IMR-90 (cell line): ENCODE data around the gene GPC2. TPM values are rescaled to one million over a fixed set of nuclear protein-coding genes. Genes with fewer than 3 reads are reported as not detected.

Source experiments
- ATAC-seq: fragments of 200-7000 bp; cut with Tn5 transposase; 2 replicates; pipeline ENCODE4 v1.9.1; 2020; ENCODE audit warnings: low read depth, mild to moderate bottlenecking, moderate library complexity
- BruUV-seq: library from RNA; stranded (reverse); fragments of 400-500 nt; replicated peaks from 2 replicates; lab custom pipeline; 2021; lab: Mats Ljungman, UMichigan
- CTCF ChIA-PET: fragments of 300-600 bp; formaldehyde crosslinking; extraction: SDS; loops from one replicate; lab custom pipeline; 2021; ENCODE audit warnings: antibody characterized with exemption; lab: Yijun Ruan, JAX
- POLR2A ChIA-PET: fragments of 300-600 bp; sonication (Branson Sonifier 250); formaldehyde crosslinking; loops from one replicate; lab custom pipeline; 2022; ENCODE audit warnings: antibody characterized with exemption; ENCODE audit not compliant: unreplicated experiment; lab: Charles Lee
- DNase-seq: peaks from one replicate; pipeline ENCODE4 v3.0.0; 2013
- H2AFZ ChIP-seq: replicated peaks from 2 replicates; pipeline ENCODE3; 2013; ENCODE audit warnings: low read length, mild to moderate bottlenecking; ENCODE audit not compliant: poor library complexity
- H2AK5ac ChIP-seq: 2 replicates; pipeline ENCODE4 v1.6.1; 2013; ENCODE audit warnings: low read depth, low read length, inconsistent platforms
- H2AK9ac ChIP-seq: replicated peaks from 2 replicates; pipeline ENCODE3; 2013; ENCODE audit warnings: mild to moderate bottlenecking, low read depth, low read length, moderate library complexity; ENCODE audit not compliant: poor library complexity
- H2BK120ac ChIP-seq: 2 replicates; pipeline ENCODE4 v1.6.1; 2013; ENCODE audit warnings: low read depth, low read length, inconsistent platforms
- H2BK15ac ChIP-seq: 3 replicates; pipeline ENCODE4 v1.6.1; 2013; ENCODE audit warnings: low read depth, low read length, inconsistent platforms
- H2BK20ac ChIP-seq: 2 replicates; pipeline ENCODE4 v1.6.1; 2013; ENCODE audit warnings: low read depth, mild to moderate bottlenecking, inconsistent platforms, low read length, moderate library complexity
- H2BK5ac ChIP-seq: 2 replicates; pipeline ENCODE4 v1.6.1; 2013; ENCODE audit warnings: mild to moderate bottlenecking, low read depth, low read length, inconsistent platforms; ENCODE audit not compliant: poor library complexity, severe bottlenecking
- H3K14ac ChIP-seq: replicated peaks from 2 replicates; pipeline ENCODE4 v1.6.1; 2013; ENCODE audit warnings: low read depth, low read length, inconsistent platforms
- H3K18ac ChIP-seq: 2 replicates; pipeline ENCODE4 v1.6.1; 2013; ENCODE audit warnings: low read depth, low read length, control low read depth
- H3K23ac ChIP-seq: 2 replicates; pipeline ENCODE4 v1.6.1; 2013; ENCODE audit warnings: low read depth, low read length, inconsistent platforms
- H3K27ac ChIP-seq: 2 replicates; pipeline ENCODE4 v1.5.1; 2013; ENCODE audit warnings: mild to moderate bottlenecking, control low read depth, low read length; ENCODE audit not compliant: insufficient read depth
- H3K27me3 ChIP-seq: 2 replicates; pipeline ENCODE4 v1.6.1; 2013; ENCODE audit warnings: low read length; ENCODE audit not compliant: control insufficient read depth, insufficient read depth
- H3K36me3 ChIP-seq: 2 replicates; pipeline ENCODE4 v1.6.1; 2013; ENCODE audit warnings: low read length, mixed read lengths; ENCODE audit not compliant: control insufficient read depth, insufficient read depth
- H3K4ac ChIP-seq: 2 replicates; pipeline ENCODE4 v1.6.1; 2013; ENCODE audit warnings: low read depth, low read length, inconsistent platforms
- H3K4me1 ChIP-seq: 2 replicates; pipeline ENCODE4 v1.6.1; 2013; ENCODE audit warnings: low read length, mixed read lengths; ENCODE audit not compliant: control insufficient read depth, insufficient read depth
- H3K4me2 ChIP-seq: 2 replicates; pipeline ENCODE4 v1.6.1; 2013; ENCODE audit warnings: low read depth, mild to moderate bottlenecking, control low read depth, low read length, moderate library complexity
- H3K4me3 ChIP-seq: 2 replicates; pipeline ENCODE4 v1.5.1; 2013; ENCODE audit warnings: low read depth, mild to moderate bottlenecking, control low read depth, low read length, moderate library complexity; ENCODE audit not compliant: insufficient read depth
- H3K56ac ChIP-seq: 2 replicates; pipeline ENCODE4 v1.6.1; 2013; ENCODE audit warnings: low read length, inconsistent platforms; ENCODE audit not compliant: insufficient read depth; ENCODE audit errors: extremely low read depth
- H3K79me1 ChIP-seq, 2 experiments: 2 replicates each; pipeline ENCODE4 v1.6.1; 2013; ENCODE audit warnings: low read length in 2 of 2, inconsistent platforms in 1 of 2, low read depth in 1 of 2
- H3K9ac ChIP-seq: 2 replicates; pipeline ENCODE4 v1.6.1; 2013; ENCODE audit warnings: low read depth, low read length, control low read depth
- H3K9me1 ChIP-seq: 2 replicates; pipeline ENCODE4 v1.6.1; 2013; ENCODE audit warnings: low read length, inconsistent platforms; ENCODE audit not compliant: insufficient read depth
- H3K9me3 ChIP-seq: 2 replicates; pipeline ENCODE4 v1.6.1; 2013; ENCODE audit warnings: low read length; ENCODE audit not compliant: control insufficient read depth, insufficient read depth
- H4K20me1 ChIP-seq: 2 replicates; pipeline ENCODE4 v1.6.1; 2013; ENCODE audit warnings: low read length, inconsistent platforms; ENCODE audit not compliant: insufficient read depth
- H4K5ac ChIP-seq: 2 replicates; pipeline ENCODE4 v1.6.1; 2013; ENCODE audit warnings: mild to moderate bottlenecking, low read depth, low read length, control low read depth
- H4K8ac ChIP-seq, 2 experiments: 2 replicates each; pipeline ENCODE4 v1.6.1; 2013; ENCODE audit warnings: low read depth in 2 of 2, low read length in 2 of 2, control low read depth in 1 of 2, inconsistent platforms in 1 of 2
- H4K91ac ChIP-seq: 2 replicates; pipeline ENCODE4 v1.6.1; 2013; ENCODE audit warnings: low read depth, low read length, inconsistent platforms; ENCODE audit not compliant: insufficient read depth
- BHLHE40 ChIP-seq: fragments of 150-350 bp; IDR thresholded peaks from 2 replicates; pipeline ENCODE4 v1.6.1; 2016; ENCODE audit warnings: mild to moderate bottlenecking, low read depth, low read length
- CEBPB ChIP-seq: IDR thresholded peaks from 2 replicates; pipeline ENCODE4 v1.6.1; 2012; ENCODE audit warnings: low read depth, low read length, improper control_type of control experiment
- CHD1 ChIP-seq: IDR thresholded peaks from 2 replicates; pipeline ENCODE4 v1.6.1; 2012; ENCODE audit warnings: low read depth, low read length, improper control_type of control experiment
- CTCF ChIP-seq: conservative IDR thresholded peaks from 2 replicates; pipeline ENCODE4 v1.5.1; 2012; ENCODE audit warnings: mild to moderate bottlenecking, low read depth, low read length, improper control_type of control experiment
- FOS ChIP-seq: fragments of 150-350 bp; IDR thresholded peaks from 2 replicates; pipeline ENCODE4 v1.6.1; 2016; ENCODE audit warnings: low read depth, low read length
- MAFK ChIP-seq: IDR thresholded peaks from 2 replicates; pipeline ENCODE4 v1.6.1; 2012; ENCODE audit warnings: low read depth, low read length, improper control_type of control experiment
- MAZ ChIP-seq: IDR thresholded peaks from 2 replicates; pipeline ENCODE4 v1.6.1; 2012; ENCODE audit warnings: low read depth, mild to moderate bottlenecking, low read length, improper control_type of control experiment, moderate library complexity, borderline replicate concordance
- MXI1 ChIP-seq: IDR thresholded peaks from 2 replicates; pipeline ENCODE4 v1.6.1; 2012; ENCODE audit warnings: low read depth, mild to moderate bottlenecking, low read length, moderate library complexity, borderline replicate concordance
- NFE2L2 ChIP-seq: fragments of 150-350 bp; IDR thresholded peaks from 2 replicates; pipeline ENCODE4 v1.6.1; 2016; ENCODE audit warnings: low read depth, mild to moderate bottlenecking, low read length
- POLR2A ChIP-seq: IDR thresholded peaks from 2 replicates; pipeline ENCODE4 v1.6.1; 2012; ENCODE audit warnings: mild to moderate bottlenecking, low read depth, low read length
- RAD21 ChIP-seq: IDR thresholded peaks from 2 replicates; pipeline ENCODE4 v1.6.1; 2012; ENCODE audit warnings: low read length, improper control_type of control experiment
- RCOR1 ChIP-seq: IDR thresholded peaks from 2 replicates; pipeline ENCODE4 v1.6.1; 2012; ENCODE audit warnings: mild to moderate bottlenecking, low read length, improper control_type of control experiment; ENCODE audit not compliant: insufficient replicate concordance
- RFX5 ChIP-seq: IDR thresholded peaks from 2 replicates; pipeline ENCODE4 v1.8.0; 2012; ENCODE audit warnings: low read depth, mild to moderate bottlenecking, low read length, moderate library complexity
- SMC3 ChIP-seq: fragments of 150-350 bp; IDR thresholded peaks from 2 replicates; pipeline ENCODE4 v1.6.1; 2016; ENCODE audit warnings: low read depth, mild to moderate bottlenecking, antibody characterized with exemption, low read length, moderate library complexity
- USF2 ChIP-seq: fragments of 150-350 bp; IDR thresholded peaks from 2 replicates; pipeline ENCODE4 v1.6.1; 2017; ENCODE audit warnings: mild to moderate bottlenecking, antibody characterized with exemption, low read length, low read depth
- WGBS, 2 experiments: methylation state at CpG; one replicate each; pipeline versions ENCODE4 v1.1.5 to v1.1.7; 2013; ENCODE audit warnings: missing lambda C conversion rate in 2 of 2; ENCODE audit not compliant: insufficient read length in 1 of 2; ENCODE audit errors: extremely low coverage in 2 of 2; 5-methylcytosine and 5-hydroxymethylcytosine counted together
- dilution Hi-C: fragments of 300-500 bp; cut with HindIII; formaldehyde crosslinking; loops from one replicate; pipeline ENCODE4 v1.14.3; 2018; ENCODE audit warnings: low sequenced_read_pairs; ENCODE audit not compliant: unreplicated experiment
- in situ Hi-C: fragments of 300-500 bp; cut with MboI; formaldehyde crosslinking; loops from 3 replicates; pipeline ENCODE4 v1.14.3; 2019; ENCODE audit warnings: low sequenced_read_pairs, inconsistent platforms, mixed read lengths
- intact Hi-C: fragments of 100-400 bp; cut with micrococcal nuclease; formaldehyde crosslinking; loops from 2 replicates; pipeline ENCODE4 v1.10.0; 2022
- polyA plus RNA-seq, 3 experiments: library from polyadenylated mRNA; depleted of rRNA; stranded (reverse); fragments of >200 nt; gene quantifications; 2 replicates each; pipeline ENCODE4 v1.2.3, GENCODE V29; 2012; ENCODE audit warnings: low replicate concordance in 1 of 3
- total RNA-seq: library from RNA; depleted of rRNA; stranded (reverse); fragments of >200 nt; gene quantifications from 2 replicates; pipeline ENCODE4 v1.2.3, GENCODE V29; 2012

Gene GPC2
- total and polyA plus RNA-seq, 2 of the 4 experiments (the other 2 are of a cell fraction), result 1.8 to 6.0 TPM

GRCh38 chr7:100192969-100193368 lies 15.8 kb upstream of the GPC2 start:
- Histone ChIP-seq H3K9me1 (no peaks in the 10 kb centered on the region), H3K9me3 (no peaks in the 10 kb centered on the region), H4K8ac (no peak overlapping the region), H3K27ac (no peak overlapping the region), H2AK9ac (no peak overlapping the region), H3K18ac (no peak overlapping the region), H3K4me1 (peaks cover 2% of the 10 kb centered on the region; the same call in 1 of the 2 replicates), H4K91ac (no peak overlapping the region), H2AFZ (no peak overlapping the region), H4K5ac (no peak overlapping the region), H3K4me2 (no peak overlapping the region), H3K27me3 (no peaks in the 10 kb centered on the region), H4K20me1 (no peaks in the 10 kb centered on the region), H2BK20ac (no peak overlapping the region), H2BK5ac (no peak overlapping the region), H2BK15ac (no peak overlapping the region), H3K79me1 (no peaks in the 10 kb centered on the region), H3K56ac (no peak overlapping the region), H3K9ac (no peak overlapping the region), H3K36me3 (no peaks in the 10 kb centered on the region), H3K4me3 (no peak overlapping the region), H2AK5ac (no peak overlapping the region), H2BK120ac (no peak overlapping the region), H3K23ac (no peak overlapping the region), H3K4ac (no peak overlapping the region), H3K14ac (no peak overlapping the region)
- no peak for DNase-seq
- BruUV-seq, result no TSS peak
- in situ Hi-C loops (no loop called here), dilution Hi-C loops (no loop called here), intact Hi-C loops (no loop called here)
- CTCF ChIA-PET, result no interaction called here
- 94% methylated on average over 2 of the region's 3 CpGs; no CpG with 5 or more reads in 1 of the 2 experiments for WGBS, 2 experiments
- TF ChIP-seq RAD21, result no peak
- no peak for TF ChIP-seq MAZ
- TF ChIP-seq SMC3, result no peak
- TF ChIP-seq MXI1, result no peak
- no peak for TF ChIP-seq RFX5
- no peak for TF ChIP-seq BHLHE40
- TF ChIP-seq USF2, result no peak
- TF ChIP-seq POLR2A, result no peak
- no peak for TF ChIP-seq CTCF
- TF ChIP-seq CHD1, result no peak
- TF ChIP-seq RCOR1, result no peak
- TF ChIP-seq MAFK, result no peak
- TF ChIP-seq CEBPB, result no peak
- no peak for TF ChIP-seq FOS
- TF ChIP-seq NFE2L2, result no peak
- POLR2A ChIA-PET, result no interaction called here
- ATAC-seq, result no peak
